ENCODE data around the gene UBD. TPM values are rescaled to one million over a fixed set of nuclear protein-coding genes. Genes with fewer than 3 reads are reported as not detected.

Gene UBD
- total and polyA plus RNA-seq, 9 of the 15 experiments (the other 6 are each of a cell fraction or from before 2014, with no cell fraction given) = not detected

DNA sequence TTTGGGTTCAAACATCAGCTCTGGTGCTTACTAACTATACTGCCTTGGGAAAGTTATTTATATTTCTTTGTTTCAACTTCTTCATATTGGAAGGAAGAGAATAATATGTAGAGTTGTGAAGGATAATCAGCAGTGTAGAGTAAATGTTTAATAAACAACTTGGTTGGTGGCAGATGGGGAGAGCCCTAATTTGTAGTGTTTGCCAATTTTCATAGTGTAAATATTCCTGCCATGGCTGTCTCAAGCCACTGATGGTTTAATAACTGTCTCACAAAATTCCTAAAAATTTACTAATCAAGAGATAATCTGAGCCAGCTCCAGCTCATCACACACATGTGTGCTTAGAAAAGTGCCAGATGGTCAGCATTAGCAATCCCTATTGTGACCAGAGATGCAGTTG is 25.3 kb upstream of the UBD start, which contains the start of gene OR2H2:
TSS of gene OR2H2 (plus strand) at position 301 of the 400 bp plus-strand sequence. CDS start 2,824 bp downstream, outside the sequence.
- no peaks in the 10 kb centered on the region for H3K9me3 ChIP-seq (replicated peaks; ENCODE audit: control insufficient read depth, insufficient read depth, low read depth, low read length)
- no peak within 1 kb of the TSS for H2AFZ ChIP-seq (ENCODE audit: low read depth, low read length)
- intact Hi-C loops (cut with micrococcal nuclease) (loop anchor here (5.0 kb wide), 1 partner anchor 748 kb away; no protein-coding TSS in a partner anchor), in situ Hi-C loops (cut with MboI) (loop anchor here (25.0 kb wide), 1 partner anchor 748 kb away; no protein-coding TSS in a partner anchor)
- ChIA-PET POLR2A (interaction anchor here (0.5 to 1.6 kb wide), 2 partner anchors 8 to 215 kb away, joined by 3 to 4 read pairs; no protein-coding TSS in a partner anchor), CTCF (ENCODE audit: low intra/inter-chr PET ratio) (no interaction called here)
- H3K9ac ChIP-seq (ENCODE audit: insufficient read depth in 1 of 2, low read depth in 2 of 2, low read length in 2 of 2) = no peak within 1 kb of the TSS
- H3K27ac ChIP-seq (ENCODE audit: extremely low read depth, low read depth, low read length) = no peak within 1 kb of the TSS
- no peak within 1 kb of the TSS for H3K4me3 ChIP-seq
- H3K79me2 ChIP-seq (ENCODE audit: control insufficient read depth, insufficient read depth, low read length) = no peaks in the 10 kb centered on the region
- no TSS peak for BruUV-seq (replicated peaks)
- TF ChIP-seq YY1 (IDR thresholded peaks at IDR 0.05; ENCODE audit: borderline replicate concordance in 1 of 3, control insufficient read depth in 1 of 3, extremely low read depth in 1 of 3, insufficient read depth in 3 of 3, insufficient read length in 1 of 3, insufficient replicate concordance in 2 of 3, low read depth in 1 of 3, low read length in 2 of 3) = no peak
- TF ChIP-seq NCOR1 (IDR thresholded peaks at IDR 0.05) = no peak
- no peak for TF ChIP-seq ZNF217 (CRISPR knock-in tag; IDR thresholded peaks at IDR 0.05)
- peaks cover 2 to 23% of the 10 kb centered on the region in 2 experiments; a peak in 3 of 5 replicates for H3K27me3 ChIP-seq (ENCODE audit: control insufficient read depth in 2 of 2, insufficient read depth in 2 of 2, low read length in 2 of 2)
- ATAC-seq = no peak
- no peaks in the 10 kb centered on the region for H3K9me1 ChIP-seq (ENCODE audit: control insufficient read depth, insufficient read depth, low read length)
- H3K4me1 ChIP-seq (replicated peaks in 1 of 2; ENCODE audit: control insufficient read depth in 2 of 2, insufficient read depth in 2 of 2, low read length in 2 of 2) = no peaks in the 10 kb centered on the region
- DNase-seq (ENCODE audit: extremely low read depth in 1 of 4, low spot score in 3 of 4) = no peak
- no peak within 1 kb of the TSS for H3K4me2 ChIP-seq (ENCODE audit: insufficient read depth, low read length)
- H4K20me1 ChIP-seq (replicated peaks; ENCODE audit: control insufficient read depth, insufficient read depth, low read length) = no peaks in the 10 kb centered on the region; the same call in 1 of the 2 replicates
- no peak for FAIRE-seq
- no peaks in the 10 kb centered on the region for H3K36me3 ChIP-seq (ENCODE audit: control insufficient read depth, insufficient read depth, low read length)

- intact Hi-C loops (cut with micrococcal nuclease) = no loop called here
- BruUV-seq (replicated peaks) = no TSS peak
- no peaks in the 10 kb centered on the region for H4K20me1 ChIP-seq (replicated peaks; ENCODE audit: control insufficient read depth, insufficient read depth, low read length)
- WGBS (ENCODE audit: insufficient coverage, low coverage, missing lambda C conversion rate) = under 1% methylated on average over 7 of the region's 7 CpGs
- no peak for DNase-seq (ENCODE audit: extremely low read depth in 1 of 4, low spot score in 3 of 4)
- no peak overlapping the region for H3K4me3 ChIP-seq
- no peak overlapping the region for H2AFZ ChIP-seq (ENCODE audit: low read depth, low read length)
- H3K9me3 ChIP-seq (replicated peaks; ENCODE audit: control insufficient read depth, insufficient read depth, low read depth, low read length) = no peaks in the 10 kb centered on the region
- no peaks in the 10 kb centered on the region for H3K79me2 ChIP-seq (ENCODE audit: control insufficient read depth, insufficient read depth, low read length)
- no peak for ATAC-seq
- H3K27me3 ChIP-seq (ENCODE audit: control insufficient read depth in 2 of 2, insufficient read depth in 2 of 2, low read length in 2 of 2) = peaks cover 12 to 39% of the 10 kb centered on the region in 2 experiments
- no peaks in the 10 kb centered on the region for H3K9me1 ChIP-seq (ENCODE audit: control insufficient read depth, insufficient read depth, low read length)
- in situ Hi-C loops (cut with MboI) = loop anchor here (25.0 kb wide), 1 partner anchor 740 kb away; no protein-coding TSS in a partner anchor
- no peak overlapping the region for H3K9ac ChIP-seq (ENCODE audit: insufficient read depth in 1 of 2, low read depth in 2 of 2, low read length in 2 of 2)
- FAIRE-seq = no peak
- TF ChIP-seq ESRRA (IDR thresholded peaks at IDR 0.05; ENCODE audit: borderline replicate concordance, low read depth) = no peak
- no peak for TF ChIP-seq KDM5B (IDR thresholded peaks at IDR 0.05; ENCODE audit: insufficient replicate concordance, low read depth, low read length)
- TF ChIP-seq ATF3 (IDR thresholded peaks at IDR 0.05) = peak; percentile 61
- TF ChIP-seq ATF3 (CRISPR knock-in tag; conservative IDR thresholded peaks at IDR 0.05) = no peak
- TF ChIP-seq ZFP1 (CRISPR knock-in tag; IDR thresholded peaks at IDR 0.05) = no peak
- TF ChIP-seq NCOR1 (IDR thresholded peaks at IDR 0.05) = no peak
- no peak for TF ChIP-seq ZNF282 (CRISPR knock-in tag; IDR thresholded peaks at IDR 0.05)
- no peak for TF ChIP-seq MCM3 (IDR thresholded peaks at IDR 0.05)
- TF ChIP-seq ZNF696 (CRISPR knock-in tag; conservative IDR thresholded peaks at IDR 0.05) = no peak
- TF ChIP-seq ATF7 (IDR thresholded peaks at IDR 0.05) = peak; percentile 58; the same call in 1 of the 2 replicates
- no peak overlapping the region for H3K27ac ChIP-seq (ENCODE audit: extremely low read depth, low read depth, low read length)
- no peaks in the 10 kb centered on the region for H3K4me1 ChIP-seq (replicated peaks in 1 of 2; ENCODE audit: control insufficient read depth in 2 of 2, insufficient read depth in 2 of 2, low read length in 2 of 2)
- no peak overlapping the region for H3K4me2 ChIP-seq (ENCODE audit: insufficient read depth, low read length)
- CTCF ChIA-PET (ENCODE audit: low intra/inter-chr PET ratio) = no interaction called here
- POLR2A ChIA-PET = interaction anchor here (0.5 to 1.5 kb wide), 4 partner anchors 11 to 50 kb away, joined by 3 to 5 read pairs (median 4); no protein-coding TSS in a partner anchor
- H3K36me3 ChIP-seq (ENCODE audit: control insufficient read depth, insufficient read depth, low read length) = no peaks in the 10 kb centered on the region
Measured at GRCh38 chr6:29577544-29577943, 18.0 kb upstream of the UBD start.
